ENCODE results near the gene IKBKE.

The IKBKE gene

GRCh38 chr1:206516728-206516990 is 46.4 kb downstream of the IKBKE start:
- DNase-seq, result no peak

- DNase-seq, result no peak
Observed at GRCh38 chr1:206517784-206518183, 47.5 kb downstream of the IKBKE start.

DNA sequence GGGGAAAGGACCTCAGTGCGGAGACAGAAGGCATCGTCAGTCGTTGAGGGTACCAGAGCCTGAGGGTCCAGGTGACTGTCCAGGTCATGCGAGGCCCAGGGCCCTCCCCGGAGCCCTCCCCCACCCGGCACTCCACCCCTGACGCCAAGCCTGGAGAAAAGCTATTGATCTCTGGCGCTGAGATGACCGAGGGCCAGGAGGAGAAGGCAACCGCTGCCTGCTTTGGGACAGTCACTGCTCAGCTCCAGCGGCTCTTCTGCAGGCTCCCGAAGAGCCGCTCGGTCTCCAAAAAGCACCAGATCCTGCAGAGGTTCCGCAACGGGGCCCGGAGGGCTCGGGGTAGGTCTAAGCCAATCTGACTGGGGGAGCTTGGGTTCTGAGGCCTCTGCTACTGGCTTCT is 47.9 kb downstream of the IKBKE start:
- no peak for DNase-seq

DNA sequence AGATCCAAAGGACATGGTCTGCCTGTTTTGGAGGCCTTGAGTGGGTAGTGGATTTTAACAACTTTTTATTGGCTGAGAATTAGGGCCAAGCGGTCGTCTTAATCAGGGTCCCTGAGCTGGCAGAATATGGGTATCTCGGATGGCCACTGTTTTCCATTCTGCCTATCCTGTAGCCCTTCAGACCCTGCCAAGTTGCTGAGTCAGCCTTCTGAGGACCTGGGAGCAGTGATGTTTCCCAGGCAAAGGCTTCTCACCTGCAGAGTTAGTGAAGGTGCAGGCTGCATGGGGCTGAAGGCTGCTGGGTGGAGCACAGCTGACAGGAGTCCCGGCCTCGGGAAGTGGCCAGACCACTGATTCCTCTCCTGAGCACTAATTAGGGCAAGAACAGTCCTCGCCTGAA is 48.5 kb downstream of the IKBKE start:
- no peak for DNase-seq

- no peak for DNase-seq
Observed at GRCh38 chr1:206521127-206521526, 50.9 kb downstream of the IKBKE start.

- no peak for DNase-seq
Observed at GRCh38 chr1:206521694-206522402, 51.6 kb downstream of the IKBKE start.

DNA sequence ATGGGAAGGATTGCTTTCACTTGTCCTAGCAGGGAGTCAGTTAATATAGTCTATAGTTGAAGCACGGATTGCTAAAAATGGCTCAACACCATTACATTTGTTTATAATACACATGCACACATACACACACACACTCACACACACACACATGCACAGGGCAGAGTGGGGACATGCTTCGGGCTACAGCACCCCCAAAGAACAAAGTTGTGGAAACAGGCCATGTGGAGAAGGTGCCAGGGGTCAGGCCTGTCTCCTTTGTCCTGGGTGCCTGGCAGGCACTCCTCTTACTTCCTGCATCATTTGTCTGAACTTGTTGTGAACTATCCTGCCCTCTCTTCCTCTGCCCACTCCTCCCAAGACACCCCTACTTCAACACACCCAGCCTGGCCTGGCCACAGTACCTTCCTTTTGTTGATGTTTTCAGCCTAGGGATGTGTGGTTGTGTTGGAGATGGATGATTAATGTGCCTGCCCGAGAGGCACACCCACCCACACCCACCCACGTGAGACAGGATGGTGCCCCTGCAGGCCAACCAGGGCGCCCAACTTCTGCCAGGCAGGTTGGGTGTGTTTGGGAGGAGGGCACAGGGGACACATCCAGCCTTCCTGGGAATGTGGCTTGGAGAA is 54.6 kb downstream of the IKBKE start:
- no peak for DNase-seq

- DNase-seq, result no peak
Observed at GRCh38 chr1:206526064-206526911, 56.0 kb downstream of the IKBKE start.

DNA sequence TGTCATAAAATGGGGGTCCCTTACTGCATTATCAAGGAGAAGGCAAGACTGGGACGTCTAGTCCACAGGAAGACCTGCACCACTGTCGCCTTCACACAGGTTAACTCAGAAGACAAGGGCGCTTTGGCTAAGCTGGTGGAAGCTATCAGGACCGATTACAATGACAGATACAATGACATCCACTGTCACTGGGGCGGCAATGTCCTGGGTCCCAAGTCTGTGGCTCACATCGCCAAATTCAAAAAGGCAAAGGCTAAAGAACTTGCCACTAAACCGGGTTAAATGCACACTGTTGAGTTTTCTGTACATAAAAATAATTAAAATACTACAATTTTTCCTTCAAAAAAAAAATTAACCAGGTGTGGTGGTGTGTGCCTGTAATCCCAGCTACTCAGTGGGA is 59.1 kb downstream of the IKBKE start:
- no peak for DNase-seq

DNA sequence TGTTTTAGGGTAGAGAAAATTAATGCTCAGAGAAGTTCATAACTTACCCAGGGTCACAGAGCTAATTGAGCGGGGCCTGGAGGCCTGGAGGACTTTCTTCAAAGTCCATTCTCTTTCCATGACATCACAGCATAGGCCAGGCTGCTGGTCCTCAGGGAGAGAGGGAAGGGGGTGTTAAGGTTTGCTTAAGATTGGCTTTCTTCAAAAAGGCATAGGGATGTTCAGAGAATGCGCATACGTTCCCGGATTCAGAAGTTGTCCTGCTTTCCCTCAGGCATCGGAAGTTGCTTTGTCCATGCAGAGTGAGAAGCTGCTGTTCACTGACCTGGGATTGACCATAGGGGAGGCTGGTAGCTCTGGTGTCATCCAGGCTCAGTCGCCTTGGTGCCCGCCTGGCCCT is 62.1 kb downstream of the IKBKE start:
- no peak for DNase-seq

DNA sequence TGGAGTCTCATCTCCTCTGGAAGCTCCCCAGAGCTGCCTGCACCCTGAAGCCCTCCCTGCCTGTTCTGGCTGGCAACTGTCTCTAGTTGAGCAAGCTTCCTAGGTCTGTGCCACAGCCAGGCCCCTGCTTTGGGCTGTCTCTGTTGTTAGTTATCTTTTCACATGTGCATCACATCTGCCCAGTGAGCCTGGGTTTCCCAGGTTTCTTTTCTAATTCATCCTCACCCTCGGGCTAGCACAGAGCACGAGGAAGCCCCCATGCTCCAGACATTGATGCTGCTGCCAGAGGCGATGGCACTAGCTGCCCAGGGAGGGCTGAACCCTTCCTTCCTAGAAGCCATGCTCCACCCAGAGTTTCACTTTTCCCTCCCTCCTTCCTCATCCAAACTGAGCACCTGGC is 64.3 kb downstream of the IKBKE start:
- no peak for DNase-seq

- DNase-seq, result no peak
Observed at GRCh38 chr1:206535853-206536188, 65.5 kb downstream of the IKBKE start.

- DNase-seq, result no peak
Observed at GRCh38 chr1:206537141-206537540, 66.9 kb downstream of the IKBKE start.

DNA sequence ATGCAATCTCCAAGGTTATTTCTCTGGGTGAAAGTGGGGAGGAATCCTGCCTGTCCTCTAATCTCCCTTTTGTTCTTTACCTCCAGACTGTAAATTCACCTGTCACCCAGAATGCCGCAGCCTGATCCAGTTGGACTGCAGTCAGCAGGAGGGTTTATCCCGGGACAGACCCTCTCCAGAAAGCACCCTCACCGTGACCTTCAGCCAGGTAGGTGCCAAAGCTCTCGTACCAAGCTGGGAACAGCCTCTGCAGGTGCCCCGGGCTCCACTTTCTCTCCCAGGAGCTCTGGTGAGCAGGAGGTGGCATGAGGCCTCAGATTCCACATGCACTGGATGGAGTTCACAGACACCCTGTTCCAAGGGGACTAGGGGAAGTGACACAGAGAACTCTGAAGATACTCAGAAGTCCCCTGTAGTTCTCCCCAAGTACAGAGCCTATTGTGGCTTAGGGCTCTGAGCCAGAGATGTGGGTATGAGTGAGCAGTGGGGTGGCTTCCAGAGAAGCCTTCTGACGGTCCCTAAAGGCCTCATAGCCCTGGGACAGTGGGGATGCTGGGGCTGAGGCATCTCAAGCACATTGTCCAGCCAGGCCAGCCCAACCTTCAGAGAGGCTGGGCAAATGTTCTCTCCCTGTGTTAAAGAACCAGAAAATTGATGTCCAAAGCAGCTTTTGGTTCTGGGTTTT is 68.0 kb downstream of the IKBKE start:
- no peak for DNase-seq

- DNase-seq, result no peak
Observed at GRCh38 chr1:206538901-206539640, 68.8 kb downstream of the IKBKE start.

DNA sequence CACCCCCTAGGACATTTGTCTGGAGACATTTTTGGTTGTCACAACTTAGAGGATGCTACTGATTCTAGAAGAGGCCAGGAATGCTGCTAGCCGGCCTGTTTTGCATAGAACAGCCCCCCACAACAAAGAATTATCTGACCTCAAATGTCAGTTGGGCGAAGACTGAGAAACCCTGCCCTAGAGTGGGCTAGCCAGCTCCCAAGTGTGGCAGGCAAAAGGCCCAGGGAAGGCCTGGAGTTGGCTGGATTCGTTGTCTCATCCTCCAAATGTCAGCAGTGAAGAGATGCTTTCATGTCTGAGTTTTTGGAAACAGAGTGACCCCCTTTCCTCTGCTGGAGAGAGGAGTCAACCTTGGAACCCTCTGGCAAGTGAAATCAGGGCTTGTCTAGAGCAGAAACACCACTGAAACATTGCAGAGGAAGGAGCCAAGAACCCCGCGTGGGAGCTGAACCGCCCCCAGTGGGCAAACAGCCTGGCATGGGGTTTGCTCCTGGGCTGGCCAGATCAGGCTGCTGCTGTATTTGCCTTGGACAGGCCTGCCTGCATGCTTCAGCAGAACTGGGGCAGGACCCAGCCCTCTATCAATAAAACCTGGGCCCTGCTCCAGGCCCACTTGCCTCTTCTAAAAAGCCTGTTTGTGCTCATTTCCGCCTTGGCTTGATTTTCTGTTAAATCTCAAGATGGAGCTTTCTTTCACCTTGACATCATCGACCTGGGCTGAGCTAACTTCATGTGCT is 69.9 kb downstream of the IKBKE start:
- DNase-seq, result no peak

DNA sequence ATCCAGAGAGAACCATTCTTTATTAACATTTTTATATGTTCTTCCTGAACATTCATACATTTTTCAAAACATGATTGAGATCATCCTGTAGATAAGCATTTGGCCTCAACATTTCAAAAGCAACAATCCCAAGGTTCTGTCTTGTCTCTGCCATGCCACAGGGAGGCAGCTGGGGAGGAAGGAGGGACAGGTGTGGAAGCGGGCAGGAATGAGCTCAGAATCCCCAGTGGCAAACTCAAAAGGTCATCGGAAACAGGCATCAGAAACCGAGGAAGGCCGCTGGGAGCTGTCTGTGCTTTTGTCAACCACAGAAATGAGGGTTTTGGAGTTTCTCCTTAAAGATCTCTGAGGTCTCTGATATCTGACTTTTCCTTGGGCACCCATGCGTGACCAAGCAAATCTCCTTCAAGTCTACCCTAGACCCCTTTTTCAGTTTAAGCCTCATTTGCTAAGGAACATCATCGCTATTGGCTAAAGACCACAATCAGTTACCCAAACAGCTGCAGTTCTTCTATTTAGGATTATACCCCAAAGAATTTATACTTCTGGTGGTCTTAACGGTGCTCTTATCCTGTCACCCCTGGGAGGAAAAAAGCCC is 71.1 kb downstream of the IKBKE start:
- no peak for DNase-seq

DNA sequence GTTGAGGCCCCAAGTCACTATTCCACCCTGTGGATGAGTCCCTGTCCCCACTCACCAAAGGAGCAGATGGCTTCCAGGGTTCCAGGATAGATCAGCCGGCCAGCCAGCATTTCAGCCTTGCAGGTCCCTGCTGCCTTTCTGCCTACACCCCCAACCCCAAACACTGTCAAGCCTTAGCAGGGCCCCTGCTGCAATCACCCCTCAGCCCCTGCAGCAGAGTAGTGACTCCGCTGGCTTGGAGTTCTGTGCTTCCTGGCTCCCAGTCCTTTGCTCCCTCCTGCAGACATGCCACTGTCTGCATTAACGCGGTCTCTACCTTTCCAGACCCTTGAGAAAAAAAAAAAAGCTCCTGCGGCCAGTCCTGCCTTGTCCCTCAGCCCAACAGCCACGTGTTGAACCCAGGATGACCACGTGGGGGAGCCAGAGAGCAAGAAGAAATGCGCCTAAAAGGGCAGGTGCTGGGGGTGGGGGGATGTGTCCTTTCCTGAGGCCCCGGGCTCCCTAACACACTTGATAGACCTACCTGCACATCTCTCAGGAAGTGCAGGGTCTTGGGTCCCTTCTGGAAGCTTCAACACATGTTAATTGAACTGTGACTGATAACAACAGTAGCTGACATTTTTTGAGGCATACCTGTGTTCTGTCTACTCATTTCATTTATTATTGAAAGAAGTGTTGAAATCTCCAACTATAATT is 74.4 kb downstream of the IKBKE start:
- no peak for DNase-seq

GRCh38 chr1:206545351-206545750 is 75.1 kb downstream of the IKBKE start:
- no peak for DNase-seq

Measured in HCEC 1CT (cell line).